ENCODE results near the gene STXBP4.

STXBP4 gene

DNA sequence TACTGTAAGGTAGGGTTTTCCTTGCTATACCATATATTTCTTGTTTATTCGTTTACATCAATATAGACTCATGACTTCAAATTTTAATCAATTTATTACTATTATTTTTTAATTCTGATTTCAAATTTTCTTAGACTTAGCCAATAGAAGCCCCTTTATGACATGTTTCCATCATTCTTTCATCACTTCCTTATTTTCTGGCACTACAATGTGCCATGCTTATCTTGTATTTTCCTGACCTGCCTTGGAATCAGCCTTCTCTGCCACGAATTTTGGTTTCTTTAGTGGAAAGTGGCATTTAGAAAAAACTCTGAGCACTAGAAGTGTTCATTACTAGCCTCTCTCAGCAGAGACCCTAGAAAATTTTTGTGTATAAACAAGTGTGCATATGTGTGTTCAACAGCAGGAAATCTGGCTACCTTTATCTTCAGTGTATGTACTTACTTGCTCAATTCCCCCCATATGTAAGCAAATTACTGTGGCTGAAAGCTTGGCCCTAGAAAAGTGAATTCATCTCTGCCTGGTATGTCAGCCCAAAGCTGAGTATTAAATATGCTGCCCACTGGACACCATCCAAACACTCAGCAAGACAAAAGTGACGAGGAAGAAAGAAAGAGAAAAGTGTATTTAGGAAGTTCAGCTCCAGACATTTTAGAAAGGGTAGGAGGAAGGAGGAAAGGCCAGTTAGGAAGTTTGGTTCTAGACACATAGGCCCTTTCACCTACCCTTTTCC lies 4.0 kb downstream of the STXBP4 start:
- no peak overlapping the region for H3K9ac ChIP-seq (ENCODE audit: low read depth, low read length)
- no peak overlapping the region for H3K27ac ChIP-seq (ENCODE audit: low read length)
- H3K27me3 ChIP-seq (ENCODE audit: insufficient read depth, low read length), result no peaks in the 10 kb centered on the region
- H3K4me1 ChIP-seq (ENCODE audit: insufficient read depth, low read length), result no peaks in the 10 kb centered on the region
- no peak overlapping the region for H3K4me3 ChIP-seq (ENCODE audit: low read length)
- no peaks in the 10 kb centered on the region for H3K36me3 ChIP-seq (ENCODE audit: insufficient read depth, low read depth, low read length)
- H3K9me3 ChIP-seq (ENCODE audit: insufficient read depth, low read depth, low read length), result no peaks in the 10 kb centered on the region

DNA sequence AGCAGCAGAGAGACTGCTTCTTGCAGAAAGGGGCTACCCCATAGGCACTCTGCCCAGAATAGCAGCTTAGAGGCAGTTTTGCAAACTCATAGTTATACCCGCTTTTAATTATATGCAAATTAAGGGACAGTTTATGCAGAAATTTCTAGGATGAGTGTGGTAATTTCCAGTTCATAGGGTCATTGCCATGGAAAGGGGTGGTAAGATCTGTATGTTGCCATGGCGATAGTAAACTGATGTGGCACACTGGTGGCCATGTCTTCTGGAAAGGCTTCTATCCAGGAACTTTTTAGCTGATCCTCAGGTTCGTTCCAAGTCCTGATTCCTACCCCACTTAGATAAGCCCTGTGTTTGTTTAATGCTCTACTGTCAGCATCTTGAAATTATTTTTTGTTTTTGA lies 6.2 kb downstream of the STXBP4 start:
- Histone ChIP-seq H3K9ac (ENCODE audit: low read depth, low read length) (no peak overlapping the region), H3K4me1 (ENCODE audit: insufficient read depth, low read length) (no peaks in the 10 kb centered on the region), H3K9me3 (ENCODE audit: insufficient read depth, low read depth, low read length) (peaks cover 5% of the 10 kb centered on the region; the same call in 1 of the 2 replicates), H3K27me3 (ENCODE audit: insufficient read depth, low read length) (no peaks in the 10 kb centered on the region), H3K36me3 (ENCODE audit: insufficient read depth, low read depth, low read length) (no peaks in the 10 kb centered on the region), H3K4me3 (ENCODE audit: low read length) (no peak overlapping the region), H3K27ac (ENCODE audit: low read length) (no peak overlapping the region)

DNA sequence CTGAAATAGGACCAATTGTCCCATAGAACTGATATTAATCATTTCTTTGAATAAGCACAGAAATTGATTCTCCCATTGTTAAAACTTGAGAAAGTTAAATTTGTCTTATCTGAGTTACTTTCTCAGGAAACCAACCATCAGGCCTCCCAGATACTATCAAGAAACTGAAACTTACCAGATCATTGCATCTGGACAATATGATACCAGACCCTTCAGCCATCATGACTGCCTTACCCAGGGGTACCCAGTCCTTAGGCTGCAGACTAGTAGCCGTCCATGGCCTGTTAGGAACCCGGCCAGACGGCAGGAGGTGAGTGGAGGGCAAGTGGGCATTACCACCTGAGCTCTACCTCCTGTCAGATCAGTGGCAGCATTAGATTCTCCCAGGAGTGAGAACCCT lies 7.8 kb downstream of the STXBP4 start:
- no peak overlapping the region for H3K9ac ChIP-seq (ENCODE audit: low read depth, low read length)
- no peaks in the 10 kb centered on the region for H3K27me3 ChIP-seq (ENCODE audit: insufficient read depth, low read length)
- H3K9me3 ChIP-seq (ENCODE audit: insufficient read depth, low read depth, low read length), result peaks cover 14% of the 10 kb centered on the region; the same call in 1 of the 2 replicates
- no peaks in the 10 kb centered on the region for H3K4me1 ChIP-seq (ENCODE audit: insufficient read depth, low read length)
- no peaks in the 10 kb centered on the region for H3K36me3 ChIP-seq (ENCODE audit: insufficient read depth, low read depth, low read length)
- H3K27ac ChIP-seq (ENCODE audit: low read length), result no peak overlapping the region
- H3K4me3 ChIP-seq (ENCODE audit: low read length), result no peak overlapping the region

DNA sequence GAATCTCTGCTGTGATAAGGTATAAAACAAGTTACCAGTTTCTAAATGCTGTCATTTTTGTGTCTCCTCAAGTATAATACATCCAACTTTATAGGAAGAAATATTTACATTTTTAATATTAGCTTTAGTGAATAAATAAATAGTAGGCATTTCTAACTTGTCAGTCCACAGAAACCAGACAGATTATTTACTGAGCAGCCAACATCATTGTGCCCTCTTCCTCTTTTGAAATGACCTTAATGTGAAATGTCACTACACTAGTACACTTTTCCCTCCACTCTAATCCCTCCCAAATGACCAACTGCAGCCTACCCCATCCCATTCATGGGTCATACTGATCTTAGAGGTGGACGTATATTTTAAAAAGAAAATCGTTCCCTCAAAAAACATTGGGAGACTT lies 9.2 kb downstream of the STXBP4 start:
- no peaks in the 10 kb centered on the region for H3K36me3 ChIP-seq (ENCODE audit: insufficient read depth, low read depth, low read length)
- no peaks in the 10 kb centered on the region for H3K27me3 ChIP-seq (ENCODE audit: insufficient read depth, low read length)
- peaks cover 14% of the 10 kb centered on the region; the same call in 1 of the 2 replicates for H3K9me3 ChIP-seq (ENCODE audit: insufficient read depth, low read depth, low read length)
- no peaks in the 10 kb centered on the region for H3K4me1 ChIP-seq (ENCODE audit: insufficient read depth, low read length)
- H3K4me3 ChIP-seq (ENCODE audit: low read length), result no peak overlapping the region
- no peak overlapping the region for H3K27ac ChIP-seq (ENCODE audit: low read length)
- no peak overlapping the region for H3K9ac ChIP-seq (ENCODE audit: low read depth, low read length)

DNA sequence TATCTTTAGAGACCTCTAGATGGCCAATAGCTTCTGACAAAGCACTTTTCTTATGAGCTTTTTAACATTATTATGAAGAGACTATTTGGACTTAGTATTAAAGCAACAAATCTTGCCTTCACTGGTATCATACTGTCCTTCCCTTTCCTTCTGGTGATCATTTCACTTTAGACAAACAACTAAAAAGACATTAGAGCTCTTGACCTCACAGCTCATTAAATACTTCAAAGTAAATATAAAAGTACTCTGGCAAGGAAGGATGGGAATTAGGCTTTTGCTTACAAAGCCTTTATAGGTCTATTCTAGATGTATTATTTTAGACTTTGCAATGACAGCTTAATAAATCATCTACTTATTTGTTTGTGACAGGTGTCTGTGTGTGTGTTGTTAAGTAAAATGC lies 11.1 kb downstream of the STXBP4 start:
- no peaks in the 10 kb centered on the region for H3K36me3 ChIP-seq (ENCODE audit: insufficient read depth, low read depth, low read length)
- peaks cover 14% of the 10 kb centered on the region; the same call in 1 of the 2 replicates for H3K9me3 ChIP-seq (ENCODE audit: insufficient read depth, low read depth, low read length)
- H3K9ac ChIP-seq (ENCODE audit: low read depth, low read length), result no peak overlapping the region
- no peaks in the 10 kb centered on the region for H3K4me1 ChIP-seq (ENCODE audit: insufficient read depth, low read length)
- no peak overlapping the region for H3K4me3 ChIP-seq (ENCODE audit: low read length)
- no peak overlapping the region for H3K27ac ChIP-seq (ENCODE audit: low read length)
- no peaks in the 10 kb centered on the region for H3K27me3 ChIP-seq (ENCODE audit: insufficient read depth, low read length)

DNA sequence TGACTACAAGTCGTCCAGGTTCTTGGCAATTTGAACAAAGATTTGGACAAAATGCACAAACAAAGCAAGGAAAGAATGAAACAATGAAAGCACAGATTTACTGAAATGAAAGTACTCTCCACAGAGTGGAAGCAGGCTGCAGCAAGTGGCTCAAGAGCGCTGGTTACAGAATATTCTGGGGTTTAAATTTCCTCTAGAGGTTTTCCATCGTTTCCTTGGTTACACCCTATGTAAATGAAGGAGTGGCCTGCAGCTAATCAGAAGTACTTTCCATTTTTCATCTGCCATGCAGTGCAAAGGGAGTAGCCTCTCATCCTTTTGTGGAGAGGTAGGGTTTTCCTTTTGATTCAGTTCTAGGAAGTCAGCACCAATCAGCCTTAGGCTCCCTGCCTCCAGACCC lies 11.8 kb downstream of the STXBP4 start:
- Histone ChIP-seq H3K36me3 (ENCODE audit: insufficient read depth, low read depth, low read length) (no peaks in the 10 kb centered on the region), H3K9ac (ENCODE audit: low read depth, low read length) (no peak overlapping the region), H3K4me1 (ENCODE audit: insufficient read depth, low read length) (no peaks in the 10 kb centered on the region), H3K27me3 (ENCODE audit: insufficient read depth, low read length) (no peaks in the 10 kb centered on the region), H3K4me3 (ENCODE audit: low read length) (no peak overlapping the region), H3K27ac (ENCODE audit: low read length) (no peak overlapping the region), H3K9me3 (ENCODE audit: insufficient read depth, low read depth, low read length) (peaks cover 14% of the 10 kb centered on the region; the same call in 1 of the 2 replicates)

DNA sequence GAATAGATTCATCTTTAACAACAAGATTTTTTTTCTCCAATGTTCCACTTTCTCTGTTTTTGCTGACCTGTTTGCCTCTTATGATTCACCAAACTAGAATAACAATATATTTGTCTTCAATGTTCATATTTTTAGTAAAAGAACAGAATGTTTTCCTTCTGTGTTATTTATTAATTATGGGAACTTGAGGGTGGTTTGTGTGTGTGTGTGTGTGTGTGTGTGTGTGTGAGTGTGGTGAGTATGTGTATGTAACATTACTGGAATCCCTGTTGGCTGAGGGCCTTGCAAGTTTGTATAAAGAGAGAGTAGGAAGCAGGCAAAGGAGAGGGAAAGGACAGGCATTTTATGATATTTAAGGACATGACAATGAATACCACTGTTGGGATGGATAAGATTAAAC lies 13.8 kb downstream of the STXBP4 start:
- H3K9ac ChIP-seq (ENCODE audit: low read depth, low read length), result no peak overlapping the region
- peaks cover 14% of the 10 kb centered on the region; the same call in 1 of the 2 replicates for H3K9me3 ChIP-seq (ENCODE audit: insufficient read depth, low read depth, low read length)
- H3K4me3 ChIP-seq (ENCODE audit: low read length), result no peak overlapping the region
- peaks cover 12% of the 10 kb centered on the region for H3K36me3 ChIP-seq (ENCODE audit: insufficient read depth, low read depth, low read length)
- no peaks in the 10 kb centered on the region for H3K27me3 ChIP-seq (ENCODE audit: insufficient read depth, low read length)
- H3K27ac ChIP-seq (ENCODE audit: low read length), result no peak overlapping the region
- no peaks in the 10 kb centered on the region for H3K4me1 ChIP-seq (ENCODE audit: insufficient read depth, low read length)

DNA sequence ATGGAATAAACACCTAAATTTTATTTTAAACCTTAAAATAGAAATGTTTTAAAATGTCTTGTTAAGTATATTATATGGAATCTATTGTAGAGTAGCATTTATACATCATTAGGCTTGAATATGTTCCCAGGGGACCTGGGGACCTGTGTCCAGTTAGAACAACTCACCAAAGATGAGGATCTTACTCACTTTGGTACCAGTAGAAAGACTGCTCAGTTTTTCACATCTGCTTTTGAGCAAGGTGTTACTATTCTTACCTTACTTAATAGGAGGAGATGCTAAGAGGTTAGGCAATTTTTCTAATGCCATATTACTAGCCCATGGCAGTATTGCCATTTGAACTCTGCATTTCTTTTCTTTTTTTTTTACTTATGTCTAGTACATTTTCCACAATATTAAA lies 14.7 kb downstream of the STXBP4 start:
- Histone ChIP-seq H3K36me3 (ENCODE audit: insufficient read depth, low read depth, low read length) (peaks cover 12% of the 10 kb centered on the region), H3K27ac (ENCODE audit: low read length) (no peak overlapping the region), H3K4me3 (ENCODE audit: low read length) (no peak overlapping the region), H3K9me3 (ENCODE audit: insufficient read depth, low read depth, low read length) (peaks cover 14% of the 10 kb centered on the region; the same call in 1 of the 2 replicates), H3K9ac (ENCODE audit: low read depth, low read length) (no peak overlapping the region), H3K4me1 (ENCODE audit: insufficient read depth, low read length) (no peaks in the 10 kb centered on the region), H3K27me3 (ENCODE audit: insufficient read depth, low read length) (no peaks in the 10 kb centered on the region)

DNA sequence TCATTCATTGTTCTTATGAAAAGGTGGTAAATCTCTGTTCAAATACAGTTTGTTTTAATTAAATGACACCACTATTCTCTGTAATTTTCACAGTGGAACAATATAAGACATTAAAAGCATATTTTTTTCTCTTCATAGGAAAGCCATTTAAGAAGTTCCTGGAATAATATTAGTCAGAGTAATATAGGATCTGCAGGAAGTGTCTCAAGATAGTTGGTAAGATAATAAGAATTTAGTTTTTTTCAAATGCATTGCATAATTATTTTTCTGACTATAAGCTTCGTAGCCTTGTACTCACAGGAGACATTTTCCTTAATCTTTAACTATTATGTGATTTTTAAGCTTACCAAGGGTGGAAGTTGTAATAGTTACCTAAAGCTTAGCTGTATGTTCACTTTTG lies 16.9 kb downstream of the STXBP4 start:
- no peak overlapping the region for H3K9ac ChIP-seq (ENCODE audit: low read depth, low read length)
- H3K4me1 ChIP-seq (ENCODE audit: insufficient read depth, low read length), result no peaks in the 10 kb centered on the region
- H3K9me3 ChIP-seq (ENCODE audit: insufficient read depth, low read depth, low read length), result peaks cover 3% of the 10 kb centered on the region; the same call in 1 of the 2 replicates
- peaks cover 12% of the 10 kb centered on the region for H3K36me3 ChIP-seq (ENCODE audit: insufficient read depth, low read depth, low read length)
- no peak overlapping the region for H3K4me3 ChIP-seq (ENCODE audit: low read length)
- H3K27ac ChIP-seq (ENCODE audit: low read length), result no peak overlapping the region
- no peaks in the 10 kb centered on the region for H3K27me3 ChIP-seq (ENCODE audit: insufficient read depth, low read length)

DNA sequence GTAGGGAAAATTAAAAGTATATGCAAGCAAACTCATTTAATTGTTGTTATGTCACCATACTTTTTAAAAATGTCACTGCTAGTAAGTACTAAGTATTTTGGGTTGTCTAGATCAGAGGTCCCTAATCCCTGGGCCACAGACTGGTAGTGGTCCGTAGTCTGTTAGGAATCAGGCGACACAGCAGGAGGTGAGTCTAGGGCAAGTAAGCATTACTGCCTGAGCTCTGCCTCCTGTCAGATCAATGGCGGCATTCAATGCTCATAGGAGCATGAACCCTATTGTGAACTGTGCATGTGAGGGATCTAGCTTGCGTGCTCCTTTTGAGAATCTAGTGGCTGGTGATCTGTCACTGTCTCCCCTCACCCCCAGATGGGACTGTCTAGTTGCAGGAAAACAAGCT lies 21.6 kb downstream of the STXBP4 start:
- H3K4me3 ChIP-seq (ENCODE audit: low read length), result no peak overlapping the region
- H3K27me3 ChIP-seq (ENCODE audit: insufficient read depth, low read length), result no peaks in the 10 kb centered on the region
- H3K36me3 ChIP-seq (ENCODE audit: insufficient read depth, low read depth, low read length), result peaks cover 19% of the 10 kb centered on the region
- H3K9ac ChIP-seq (ENCODE audit: low read depth, low read length), result no peak overlapping the region
- no peaks in the 10 kb centered on the region for H3K9me3 ChIP-seq (ENCODE audit: insufficient read depth, low read depth, low read length)
- H3K27ac ChIP-seq (ENCODE audit: low read length), result no peak overlapping the region
- H3K4me1 ChIP-seq (ENCODE audit: insufficient read depth, low read length), result no peaks in the 10 kb centered on the region

DNA sequence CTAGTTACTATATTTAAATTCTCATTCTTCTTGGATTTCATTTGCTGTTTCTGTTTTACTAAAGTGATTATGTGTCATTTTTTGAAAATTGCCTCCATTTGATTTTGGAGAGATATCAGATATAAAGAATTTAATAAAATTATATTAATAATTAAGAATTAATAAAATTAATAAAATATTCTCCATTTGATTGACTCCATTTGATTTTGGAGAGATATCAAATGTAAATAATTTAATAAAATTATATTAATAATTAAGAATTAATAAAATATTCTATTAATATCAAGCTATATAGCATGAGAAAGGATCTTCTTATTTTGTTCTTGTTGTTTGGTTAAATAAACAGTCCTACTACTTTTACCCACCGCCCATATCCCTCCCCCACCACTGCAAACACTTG lies 23.0 kb downstream of the STXBP4 start:
- Histone ChIP-seq H3K27ac (ENCODE audit: low read length) (no peak overlapping the region), H3K27me3 (ENCODE audit: insufficient read depth, low read length) (no peaks in the 10 kb centered on the region), H3K4me1 (ENCODE audit: insufficient read depth, low read length) (no peaks in the 10 kb centered on the region), H3K36me3 (ENCODE audit: insufficient read depth, low read depth, low read length) (peaks cover 13% of the 10 kb centered on the region), H3K9me3 (ENCODE audit: insufficient read depth, low read depth, low read length) (no peaks in the 10 kb centered on the region), H3K4me3 (ENCODE audit: low read length) (no peak overlapping the region), H3K9ac (ENCODE audit: low read depth, low read length) (no peak overlapping the region)

DNA sequence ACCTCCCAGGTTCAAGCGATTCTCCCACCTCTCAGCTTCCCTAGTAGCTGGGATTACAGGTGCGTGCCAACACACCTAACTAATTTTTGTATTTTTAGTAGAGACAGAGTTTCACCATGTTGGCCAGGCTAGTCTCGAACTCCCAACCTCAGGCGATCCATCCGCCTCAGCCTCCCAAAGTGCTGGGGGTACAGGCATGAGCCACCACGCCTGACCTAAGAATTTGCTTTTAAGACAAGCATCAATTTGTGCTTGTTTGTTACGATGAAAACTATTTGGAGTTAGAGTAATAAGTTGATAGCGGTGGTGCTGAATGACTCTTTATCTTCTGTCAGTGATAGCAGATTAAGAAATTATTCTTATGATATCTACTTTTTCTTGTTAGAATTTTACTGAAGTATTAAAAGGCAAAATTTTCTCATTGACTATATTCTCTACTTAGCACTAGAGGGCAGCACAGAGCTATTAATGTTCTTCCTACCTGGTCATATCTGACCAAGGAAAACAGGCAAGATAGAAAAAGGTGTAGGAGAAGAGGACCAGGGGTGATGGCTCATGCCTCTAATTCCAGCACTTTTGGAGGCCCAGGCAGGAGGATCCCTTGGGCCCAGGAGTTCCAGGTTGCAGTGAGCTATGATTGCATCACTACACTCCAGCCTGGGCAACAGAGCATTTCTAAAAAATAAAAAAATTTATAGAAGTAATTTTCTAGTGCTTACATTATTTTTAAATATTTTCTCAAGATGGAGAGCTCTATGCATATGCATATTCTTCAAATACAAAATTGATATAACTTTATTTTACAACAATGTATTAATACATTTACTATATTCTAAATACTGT lies 24.5 kb downstream of the STXBP4 start:
- H3K36me3 ChIP-seq (ENCODE audit: insufficient read depth, low read depth, low read length), result peaks cover 12% of the 10 kb centered on the region
- no peaks in the 10 kb centered on the region for H3K4me1 ChIP-seq (ENCODE audit: insufficient read depth, low read length)
- no peaks in the 10 kb centered on the region for H3K27me3 ChIP-seq (ENCODE audit: insufficient read depth, low read length)
- no peak overlapping the region for H3K27ac ChIP-seq (ENCODE audit: low read length)
- no peak overlapping the region for H3K4me3 ChIP-seq (ENCODE audit: low read length)
- H3K9me3 ChIP-seq (ENCODE audit: insufficient read depth, low read depth, low read length), result no peaks in the 10 kb centered on the region
- no peak overlapping the region for H3K9ac ChIP-seq (ENCODE audit: low read depth, low read length)
